Calu3 (cell line): ENCODE results near the gene CDC42BPB. TPM values are rescaled to one million over a fixed set of nuclear protein-coding genes. Genes with fewer than 3 reads are reported as not detected.

ENCODE experiments used
- BruUV-seq: library from RNA; stranded (reverse); fragments of 400-500 nt; replicated peaks from 2 replicates; lab custom pipeline; 2021; lab: Mats Ljungman, UMichigan
- CTCF ChIA-PET: fragments of 300-600 bp; sonication (Branson Sonifier 250); formaldehyde crosslinking; loops from one replicate; lab custom pipeline; 2022; ENCODE audit warnings: antibody characterized with exemption; lab: Charles Lee
- DNase-seq: peaks from one replicate; pipeline ENCODE4 v3.0.0; 2022
- H3K27ac Mint-ChIP-seq: one replicate; pipeline ENCODE4 v1.8.0; 2022; ENCODE audit warnings: mixed read lengths; ENCODE audit not compliant: unreplicated experiment
- H3K27me3 Mint-ChIP-seq: one replicate; pipeline ENCODE4 v1.8.0; 2022; ENCODE audit warnings: mixed read lengths; ENCODE audit not compliant: unreplicated experiment
- H3K36me3 Mint-ChIP-seq: one replicate; pipeline ENCODE4 v1.8.0; 2022; ENCODE audit warnings: mild to moderate bottlenecking, moderate library complexity, mixed read lengths; ENCODE audit not compliant: insufficient read depth, unreplicated experiment
- H3K4me1 Mint-ChIP-seq: one replicate; pipeline ENCODE4 v1.8.0; 2022; ENCODE audit warnings: mild to moderate bottlenecking, low read depth, mixed read lengths; ENCODE audit not compliant: unreplicated experiment
- H3K4me3 Mint-ChIP-seq: one replicate; pipeline ENCODE4 v1.8.0; 2022; ENCODE audit warnings: mild to moderate bottlenecking, low read depth, moderate library complexity, mixed read lengths; ENCODE audit not compliant: unreplicated experiment
- H3K9me3 Mint-ChIP-seq: one replicate; pipeline ENCODE4 v1.8.0; 2022; ENCODE audit warnings: low read depth, mixed read lengths; ENCODE audit not compliant: unreplicated experiment
- intact Hi-C: fragments of 100-400 bp; cut with micrococcal nuclease; formaldehyde crosslinking; loops from one replicate; pipeline ENCODE4 v1.10.0; 2022; ENCODE audit not compliant: unreplicated experiment
- total RNA-seq: library from RNA; stranded (reverse); gene quantifications from 2 replicates; pipeline ENCODE4 v1.2.3, GENCODE V29; 2022
- TF ChIP-seq, protein P1 (sequence below): fragments of 200-600 bp; IDR thresholded peaks from one replicate; pipeline ENCODE4 v1.8.0; 2022; ENCODE audit warnings: antibody characterized with exemption; ENCODE audit not compliant: unreplicated experiment

The CDC42BPB gene
- total RNA-seq, 1 experiment from 2014 or later, result 98.7 TPM

DNA sequence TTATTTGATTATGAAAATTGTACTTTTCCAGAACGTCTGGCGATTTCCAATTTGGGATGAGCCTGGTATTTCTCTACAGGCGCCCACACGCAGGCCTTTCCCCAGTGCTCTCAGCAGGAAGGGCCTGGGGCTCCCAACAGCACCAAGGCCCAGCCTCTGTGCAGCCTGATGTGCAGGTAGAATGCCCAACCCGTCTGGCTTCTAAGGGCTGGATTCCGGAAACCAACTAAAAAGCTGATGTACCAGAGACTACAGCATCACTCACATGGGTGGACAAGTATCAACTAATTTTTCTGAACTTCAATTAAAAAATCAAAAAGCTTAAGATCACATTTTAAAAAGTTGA is 25.8 kb downstream of the CDC42BPB start:
- H3K27ac Mint-ChIP-seq, result no peak overlapping the region
- no TSS peak for BruUV-seq

DNA sequence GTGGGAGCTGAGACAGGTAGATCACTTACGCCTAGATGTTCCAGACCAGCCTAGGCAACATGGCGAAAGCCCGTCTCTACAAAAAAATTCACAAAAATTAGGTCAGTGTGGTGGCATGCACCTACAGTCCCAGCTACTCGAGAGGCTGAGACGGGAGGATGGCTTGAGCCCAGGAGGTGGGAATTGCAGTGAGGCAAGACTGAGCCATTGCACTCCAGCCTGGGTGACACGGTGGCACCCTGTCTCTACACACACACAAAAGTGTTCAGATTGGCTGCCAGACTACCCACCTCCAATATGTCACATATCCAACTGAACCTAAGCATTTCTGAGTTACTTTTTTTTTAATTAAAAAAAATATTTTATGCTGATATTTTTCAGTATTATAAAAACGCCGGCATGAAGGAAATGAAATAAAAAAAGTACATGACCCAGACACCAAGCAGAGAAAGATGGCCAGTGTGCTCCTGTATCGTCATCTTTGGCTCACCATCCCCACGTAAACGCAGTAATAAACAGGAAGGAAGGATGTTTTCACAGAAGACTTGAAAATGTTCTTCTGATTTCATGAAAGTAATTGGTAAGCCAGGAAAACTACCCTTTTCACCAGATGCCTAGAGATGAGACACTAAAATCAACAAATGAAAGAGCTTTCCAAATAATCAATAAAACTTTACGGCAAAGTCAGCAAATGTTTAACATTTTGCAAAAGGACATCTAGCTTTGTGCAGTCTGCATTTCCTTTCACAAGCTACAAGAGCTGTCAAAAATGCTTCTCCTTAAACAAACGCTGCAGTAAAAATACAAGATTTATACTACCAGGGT is 26.4 kb downstream of the CDC42BPB start:
- no peaks in the 10 kb centered on the region for H3K27me3 Mint-ChIP-seq
- DNase-seq, result no peak
- H3K36me3 Mint-ChIP-seq, result no peaks in the 10 kb centered on the region
- no TSS peak for BruUV-seq
- H3K9me3 Mint-ChIP-seq, result no peaks in the 10 kb centered on the region
- H3K4me3 Mint-ChIP-seq, result no peak overlapping the region
- TF ChIP-seq, protein P1, sequence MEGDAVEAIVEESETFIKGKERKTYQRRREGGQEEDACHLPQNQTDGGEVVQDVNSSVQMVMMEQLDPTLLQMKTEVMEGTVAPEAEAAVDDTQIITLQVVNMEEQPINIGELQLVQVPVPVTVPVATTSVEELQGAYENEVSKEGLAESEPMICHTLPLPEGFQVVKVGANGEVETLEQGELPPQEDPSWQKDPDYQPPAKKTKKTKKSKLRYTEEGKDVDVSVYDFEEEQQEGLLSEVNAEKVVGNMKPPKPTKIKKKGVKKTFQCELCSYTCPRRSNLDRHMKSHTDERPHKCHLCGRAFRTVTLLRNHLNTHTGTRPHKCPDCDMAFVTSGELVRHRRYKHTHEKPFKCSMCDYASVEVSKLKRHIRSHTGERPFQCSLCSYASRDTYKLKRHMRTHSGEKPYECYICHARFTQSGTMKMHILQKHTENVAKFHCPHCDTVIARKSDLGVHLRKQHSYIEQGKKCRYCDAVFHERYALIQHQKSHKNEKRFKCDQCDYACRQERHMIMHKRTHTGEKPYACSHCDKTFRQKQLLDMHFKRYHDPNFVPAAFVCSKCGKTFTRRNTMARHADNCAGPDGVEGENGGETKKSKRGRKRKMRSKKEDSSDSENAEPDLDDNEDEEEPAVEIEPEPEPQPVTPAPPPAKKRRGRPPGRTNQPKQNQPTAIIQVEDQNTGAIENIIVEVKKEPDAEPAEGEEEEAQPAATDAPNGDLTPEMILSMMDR, result no peak
- CTCF ChIA-PET, result interaction anchor here (1.0 kb wide), 1 partner anchor 29 kb away, joined by 3 read pairs; no protein-coding TSS in a partner anchor
- intact Hi-C loops, result loop anchor here (5.0 kb wide), 1 partner anchor 41 kb away; no protein-coding TSS in a partner anchor
- H3K27ac Mint-ChIP-seq, result no peak overlapping the region
- H3K4me1 Mint-ChIP-seq, result peaks cover 8% of the 10 kb centered on the region

More for the DNA sequence above, 25.8 kb downstream of the CDC42BPB start:
- Mint-ChIP-seq H3K27me3 (no peaks in the 10 kb centered on the region), H3K4me3 (no peak overlapping the region), H3K4me1 (peaks cover 8% of the 10 kb centered on the region), H3K36me3 (no peaks in the 10 kb centered on the region), H3K9me3 (no peaks in the 10 kb centered on the region)
- TF ChIP-seq, protein P1, result no peak
- no peak for DNase-seq
- CTCF ChIA-PET, result interaction anchor here (1.0 kb wide), 1 partner anchor 28 kb away, joined by 3 read pairs; no protein-coding TSS in a partner anchor
- intact Hi-C loops, result loop anchor here (5.0 kb wide), 1 partner anchor 41 kb away; no protein-coding TSS in a partner anchor

DNA sequence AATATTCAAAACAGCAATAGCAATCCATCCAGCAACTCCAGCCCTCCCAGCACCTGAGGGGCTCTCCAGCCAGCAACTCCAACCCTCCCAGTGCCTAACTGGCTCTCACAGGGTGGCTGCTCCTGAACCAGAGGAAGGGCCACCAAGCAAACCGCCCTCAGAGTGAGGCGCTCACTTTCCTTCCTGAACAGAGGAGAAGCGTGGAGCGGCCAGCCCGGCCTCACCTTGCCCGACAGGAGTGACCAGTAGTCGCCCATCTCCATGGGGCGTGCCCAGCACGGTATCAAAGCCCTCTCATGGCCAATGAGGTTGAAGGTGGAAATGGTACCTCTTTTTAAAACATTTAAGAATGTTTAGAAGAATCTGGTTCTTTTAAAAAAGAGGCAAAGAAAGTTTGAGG is 27.4 kb downstream of the CDC42BPB start:
- intact Hi-C loops, result loop anchor here (5.0 kb wide), 1 partner anchor 42 kb away; no protein-coding TSS in a partner anchor
- no peak for DNase-seq
- no peaks in the 10 kb centered on the region for H3K36me3 Mint-ChIP-seq
- H3K9me3 Mint-ChIP-seq, result no peaks in the 10 kb centered on the region
- no peak overlapping the region for H3K4me3 Mint-ChIP-seq
- no peaks in the 10 kb centered on the region for H3K27me3 Mint-ChIP-seq
- peaks cover 14% of the 10 kb centered on the region for H3K4me1 Mint-ChIP-seq
- no TSS peak for BruUV-seq
- no peak overlapping the region for H3K27ac Mint-ChIP-seq
- TF ChIP-seq, protein P1, result no peak
- CTCF ChIA-PET, result no interaction called here

DNA sequence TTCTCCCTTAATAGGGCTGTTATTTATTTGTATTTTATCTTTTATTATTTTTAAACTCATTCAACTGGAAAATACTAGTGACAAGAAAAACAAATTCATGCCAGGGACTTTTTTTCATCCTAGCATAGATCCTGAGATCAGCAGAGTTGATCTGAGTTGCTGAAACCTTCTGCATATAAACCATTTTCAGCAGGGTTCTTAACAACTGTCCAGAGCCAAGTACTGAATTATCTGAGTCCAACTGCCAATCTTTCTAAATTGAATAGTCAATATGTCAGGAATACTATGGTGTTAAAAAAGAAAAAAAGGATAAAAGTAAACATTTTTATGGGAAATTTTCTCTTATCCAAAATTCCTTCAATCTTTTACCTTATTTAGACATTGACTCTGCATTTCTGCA is 28.6 kb downstream of the CDC42BPB start:
- DNase-seq, result no peak
- no peak overlapping the region for H3K27ac Mint-ChIP-seq
- no peaks in the 10 kb centered on the region for H3K36me3 Mint-ChIP-seq
- TF ChIP-seq, protein P1, result no peak
- H3K4me3 Mint-ChIP-seq, result no peak overlapping the region
- BruUV-seq, result no TSS peak
- CTCF ChIA-PET, result interaction anchor here (0.7 kb wide), 1 partner anchor 39 kb away, joined by 4 read pairs; no protein-coding TSS in a partner anchor
- no peaks in the 10 kb centered on the region for H3K9me3 Mint-ChIP-seq
- H3K4me1 Mint-ChIP-seq, result peaks cover 25% of the 10 kb centered on the region
- intact Hi-C loops, result no loop called here
- H3K27me3 Mint-ChIP-seq, result no peaks in the 10 kb centered on the region
